GM19397 (cell line): ENCODE results near the gene DCHS2.

Source experiments
- ATAC-seq: cut with Tn5 transposase; IDR thresholded peaks from one replicate; pipeline ENCODE4 v1.9.1; 2021; ENCODE audit warnings: mild to moderate bottlenecking, moderate library complexity; ENCODE audit not compliant: unreplicated experiment

DCHS2 gene

DNA sequence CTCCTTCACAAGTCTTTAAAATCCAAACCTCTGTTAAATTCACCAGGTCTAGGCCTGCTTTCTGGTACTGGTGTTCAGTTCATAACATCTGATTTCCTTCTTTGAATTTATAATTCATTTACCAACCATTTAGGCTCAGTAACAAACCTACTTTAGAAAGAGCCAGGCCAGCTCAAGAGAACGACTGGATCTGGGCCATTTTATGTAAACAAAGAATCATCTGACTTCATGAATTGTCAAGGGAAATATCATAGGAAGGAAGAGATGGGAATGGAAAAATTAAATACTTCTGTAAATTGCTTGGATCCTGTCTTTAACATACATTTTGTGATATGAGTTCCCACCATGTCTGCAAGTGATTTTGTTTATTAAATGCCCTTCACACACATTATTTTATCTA, 36.5 kb downstream of the DCHS2 start:
- no peak for ATAC-seq

DNA sequence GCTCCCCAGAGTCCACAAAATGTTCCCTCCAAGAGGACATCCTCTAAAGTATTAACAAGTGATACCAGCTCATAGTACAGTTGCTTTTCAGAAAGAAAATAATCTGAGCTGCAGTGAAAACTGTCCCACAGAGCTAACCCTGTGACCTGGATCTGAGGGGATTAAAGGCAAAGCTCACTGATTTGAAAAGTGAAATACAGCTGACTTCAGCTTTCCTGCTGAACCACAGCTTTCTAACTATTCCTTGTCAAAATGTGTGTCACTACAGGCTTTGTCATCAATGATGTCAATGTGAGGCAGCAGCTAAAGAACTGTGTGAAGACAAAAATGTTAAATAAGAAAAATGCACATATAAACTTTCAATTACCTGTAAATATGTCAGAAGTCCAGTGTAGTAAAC, 36.9 kb downstream of the DCHS2 start:
- no peak for ATAC-seq

DNA sequence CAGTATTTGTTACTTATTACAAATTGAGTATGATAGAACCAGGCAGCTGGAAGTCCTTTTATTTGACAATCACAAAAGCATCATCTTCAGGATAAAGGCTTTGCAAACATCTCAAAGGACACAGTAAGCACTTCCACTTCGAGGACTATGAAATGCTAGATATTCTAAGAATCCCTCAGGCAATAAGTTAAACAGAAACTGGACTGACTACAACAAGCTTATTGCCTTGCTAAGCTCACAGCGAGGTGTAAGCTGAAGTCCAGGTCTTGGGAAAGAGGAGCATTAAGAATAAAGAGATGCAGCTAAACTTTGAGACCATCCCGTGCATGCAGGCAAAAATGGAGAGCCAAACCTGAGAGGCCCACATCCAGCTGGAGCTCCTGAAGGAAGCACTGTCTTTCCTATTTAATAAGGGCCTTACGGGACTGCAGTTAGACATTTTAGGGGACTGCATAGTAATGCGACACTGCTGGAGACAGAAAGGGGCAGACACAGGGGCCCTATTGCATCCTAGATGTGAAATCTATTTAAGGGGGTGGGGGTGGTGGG, 38.7 kb downstream of the DCHS2 start:
- no peak for ATAC-seq

DNA sequence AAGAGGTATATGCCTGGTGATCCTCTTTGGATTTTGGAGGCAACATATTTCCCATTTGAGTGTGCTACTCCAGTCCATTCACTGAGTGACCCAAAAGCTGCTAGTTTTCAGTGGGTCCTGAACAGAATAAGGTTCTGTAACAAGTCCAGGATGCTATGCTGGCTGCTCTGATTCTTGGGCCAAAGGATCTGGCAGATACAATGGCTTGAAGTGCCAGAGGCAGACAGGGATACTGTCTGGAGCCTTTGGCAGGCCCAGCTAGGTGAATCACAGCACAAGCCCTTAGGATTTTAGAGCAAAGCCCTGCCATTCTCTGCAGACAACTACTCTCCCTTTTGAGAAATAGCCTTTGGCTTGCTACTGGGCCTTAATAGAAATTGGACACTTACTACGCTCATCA, 40.6 kb downstream of the DCHS2 start:
- ATAC-seq, result no peak

- no peak for ATAC-seq
Measured at GRCh38 chr4:154444958-154445357, 46.6 kb downstream of the DCHS2 start.

GRCh38 chr4:154441982-154442381, 49.6 kb downstream of the DCHS2 start:
- no peak for ATAC-seq

GRCh38 chr4:154441124-154441523, 50.5 kb downstream of the DCHS2 start:
- ATAC-seq, result no peak

DNA sequence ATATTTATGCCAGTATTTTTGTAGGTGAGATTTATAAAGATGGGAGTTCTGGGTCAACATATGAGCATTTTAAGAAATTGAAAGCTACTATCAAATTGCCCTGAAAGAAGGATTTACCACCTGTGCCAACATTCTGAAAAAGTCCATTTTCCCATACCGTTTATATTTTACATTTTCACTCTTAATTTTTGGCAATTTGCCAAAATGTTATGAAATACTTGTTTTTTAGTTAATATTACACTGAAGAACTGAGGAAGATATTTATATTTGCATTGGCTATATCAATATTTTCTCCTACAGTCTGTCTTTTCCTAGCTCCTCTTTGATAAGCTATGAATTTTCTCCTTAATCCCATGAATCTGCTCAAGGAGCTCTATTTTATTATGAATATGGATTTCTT, 52.4 kb downstream of the DCHS2 start:
- ATAC-seq, result no peak

DNA sequence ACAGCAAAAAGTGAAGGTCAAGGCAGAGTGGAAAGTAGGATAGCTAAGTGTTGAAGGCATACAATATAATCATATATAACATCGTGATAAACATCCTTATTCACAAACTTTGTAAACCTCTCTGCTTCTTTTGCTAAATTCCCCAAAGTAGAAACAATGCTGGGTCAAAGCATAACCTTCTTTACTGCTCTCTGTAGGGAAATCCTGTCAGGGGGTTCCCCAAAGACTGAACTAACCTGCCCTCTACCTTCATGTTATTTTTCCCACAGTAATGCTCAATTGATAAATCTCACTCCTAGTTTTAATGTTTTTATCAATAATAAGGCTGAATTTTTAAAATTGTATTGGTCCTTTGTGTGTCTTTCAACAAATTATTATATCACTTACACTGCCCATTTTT, 55.7 kb downstream of the DCHS2 start:
- no peak for ATAC-seq

DNA sequence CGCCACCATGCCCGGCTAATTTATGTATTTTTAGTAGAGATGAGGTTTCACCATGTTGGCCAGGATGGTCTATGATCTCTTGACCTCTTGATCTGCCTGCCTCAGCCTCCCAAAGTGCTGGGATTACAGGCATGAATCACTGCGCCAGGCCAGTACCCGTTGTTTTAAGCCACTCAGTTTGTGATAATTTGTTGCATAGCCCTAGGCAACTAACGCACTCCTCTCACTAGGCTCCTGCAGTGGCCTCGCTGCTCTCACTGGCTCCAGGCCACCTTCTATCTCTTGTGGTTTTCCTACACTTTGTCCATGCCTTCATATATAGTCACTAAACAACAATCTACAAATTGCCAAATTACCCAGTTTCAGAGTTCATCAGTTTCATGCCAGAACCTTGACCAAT, 58.1 kb downstream of the DCHS2 start:
- ATAC-seq, result no peak

- no peak for ATAC-seq
Measured at GRCh38 chr4:154429176-154429575, 62.4 kb downstream of the DCHS2 start.

DNA sequence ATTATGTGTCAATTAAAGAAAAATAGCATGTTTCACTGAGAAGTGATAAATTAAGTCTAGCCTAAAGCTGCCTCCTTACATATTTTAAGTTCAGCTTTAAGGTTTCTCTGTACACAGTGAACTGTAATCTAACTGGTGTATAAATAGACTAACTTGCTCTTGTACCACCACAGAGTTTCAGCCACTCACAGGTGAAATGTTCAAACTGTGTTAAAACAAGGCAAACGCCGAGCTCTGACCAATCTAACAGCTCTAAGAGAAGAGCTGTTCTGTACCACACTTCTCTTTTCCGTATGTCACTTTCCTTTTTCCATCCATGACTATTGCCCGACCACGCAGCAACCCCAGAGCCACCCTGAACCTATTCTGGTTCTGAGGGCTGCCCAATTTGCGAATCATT, 64.5 kb downstream of the DCHS2 start:
- ATAC-seq, result no peak

- ATAC-seq, result peak; percentile 42
Measured at GRCh38 chr4:154425514-154425913, 66.1 kb downstream of the DCHS2 start.

- ATAC-seq, result no peak
Measured at GRCh38 chr4:154424810-154425484, 66.7 kb downstream of the DCHS2 start.

- ATAC-seq, result no peak
Measured at GRCh38 chr4:154422152-154422551, 69.4 kb downstream of the DCHS2 start.

GRCh38 chr4:154421618-154422017, 70.0 kb downstream of the DCHS2 start:
- no peak for ATAC-seq

GRCh38 chr4:154417373-154417673, 74.3 kb downstream of the DCHS2 start:
- no peak for ATAC-seq

- peak; percentile 32 for ATAC-seq
Measured at GRCh38 chr4:154416190-154416547, 75.4 kb downstream of the DCHS2 start.

- no peak for ATAC-seq
Measured at GRCh38 chr4:154415313-154415712, 76.3 kb downstream of the DCHS2 start.

- no peak for ATAC-seq
Measured at GRCh38 chr4:154414796-154415195, 76.8 kb downstream of the DCHS2 start.

- ATAC-seq, result no peak
Measured at GRCh38 chr4:154414371-154414770, 77.2 kb downstream of the DCHS2 start.

GRCh38 chr4:154407443-154407842, 84.2 kb downstream of the DCHS2 start:
- ATAC-seq, result no peak
